Measurements from ENCODE around the gene SLC9A9. TPM values are rescaled to one million over a fixed set of nuclear protein-coding genes. Genes with fewer than 3 reads are reported as not detected.

Gene SLC9A9
- total and polyA plus RNA-seq, 2 of the 8 experiments (the other 6 are each of a cell fraction or from before 2014, with no cell fraction given), result 0.48 to 1.1 TPM

DNA sequence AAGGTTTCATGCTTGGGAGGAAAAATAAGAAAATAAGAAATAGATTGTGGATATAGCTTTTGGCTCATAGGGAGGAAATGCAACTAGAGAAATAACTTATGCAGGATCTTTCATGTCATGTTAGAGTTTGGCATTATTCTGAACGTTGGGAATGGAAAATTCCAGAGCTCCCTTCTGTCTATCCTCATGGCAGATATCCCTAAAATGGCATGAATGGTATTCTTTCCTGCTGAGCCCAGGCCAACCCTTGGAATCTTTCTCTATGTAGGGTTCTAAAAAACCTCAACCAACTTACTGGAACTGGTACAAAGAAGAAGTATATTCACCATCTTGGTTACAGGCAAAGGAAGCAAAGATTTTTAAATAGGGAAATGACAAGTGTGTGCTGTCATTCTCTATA, 516.2 kb downstream of the SLC9A9 start:
- CTCF ChIA-PET (ENCODE audit: partially characterized antibody), result interaction anchor here (1.3 kb wide), 1 partner anchor 178 kb away, joined by 3 read pairs; no protein-coding TSS in a partner anchor

More for the DNA sequence above, 516.2 kb downstream of the SLC9A9 start:
- H3K27ac ChIP-seq (ENCODE audit: low read depth, low read length), result no peak overlapping the region
- no peak overlapping the region for H2BK120ac ChIP-seq (replicated peaks; ENCODE audit: low read depth, low read length)
- no peak overlapping the region for H3K4me2 ChIP-seq (ENCODE audit: insufficient read depth in 1 of 2, low read depth in 2 of 2, low read length in 2 of 2)
- no peak overlapping the region for H2BK5ac ChIP-seq (ENCODE audit: low read depth, low read length)
- H3K14ac ChIP-seq (ENCODE audit: insufficient read length), result no peak overlapping the region
- H2BK12ac ChIP-seq (ENCODE audit: low read depth, low read length), result no peak overlapping the region
- no peak overlapping the region for H3K23ac ChIP-seq (ENCODE audit: insufficient read length)
- no peak overlapping the region for H2BK15ac ChIP-seq (ENCODE audit: low read length)
- 56% methylated on average over 1 of the region's 1 CpG; no CpG with 5 or more reads in 1 of the 2 experiments for WGBS, 2 experiments (ENCODE audit: extremely low coverage in 1 of 2, insufficient coverage in 1 of 2, insufficient read length in 1 of 2, insufficient replicate concordance in 2 of 2, low coverage in 1 of 2, low lambda C conversion rate in 2 of 2, missing lambda C conversion rate in 1 of 2)
- no peak overlapping the region for H3K4me3 ChIP-seq (ENCODE audit: extremely low read depth in 1 of 4, insufficient read depth in 2 of 4, low read depth in 3 of 4, low read length in 4 of 4)
- H4K5ac ChIP-seq (ENCODE audit: insufficient read length, low read depth, low read length), result no peak overlapping the region
- no peaks in the 10 kb centered on the region for H3K79me2 ChIP-seq (ENCODE audit: control insufficient read depth in 1 of 2, insufficient read depth in 2 of 2, low read length in 2 of 2)
- TF ChIP-seq SIX5 (IDR thresholded peaks at IDR 0.05; ENCODE audit: low read depth, low read length) (no peak), KDM1A (IDR thresholded peaks at IDR 0.05; ENCODE audit: borderline replicate concordance, low read length) (no peak), CBX5 (IDR thresholded peaks at IDR 0.05; ENCODE audit: low read depth, low read length) (no peak), NANOG (IDR thresholded peaks at IDR 0.05; ENCODE audit: insufficient read depth, low read depth, low read length, poor library complexity, severe bottlenecking) (no peak)
- H4K8ac ChIP-seq (ENCODE audit: extremely low read depth, insufficient read depth, low read length), result no peak overlapping the region
- H3K4ac ChIP-seq (replicated peaks; ENCODE audit: insufficient read length, low read depth, low read length), result no peak overlapping the region
- no peak for FAIRE-seq
- H3K9me3 ChIP-seq (ENCODE audit: insufficient read depth in 2 of 2, low read depth in 1 of 2, low read length in 1 of 2), result no peaks in the 10 kb centered on the region
- H4K91ac ChIP-seq (replicated peaks; ENCODE audit: insufficient read length, low read length), result no peak overlapping the region
- H2AFZ ChIP-seq (ENCODE audit: low read length), result no peak overlapping the region
- no peak overlapping the region for H2BK20ac ChIP-seq (ENCODE audit: low read length)
- H4K20me1 ChIP-seq (replicated peaks in 1 of 2; ENCODE audit: control insufficient read depth in 1 of 2, insufficient read depth in 2 of 2, low read length in 2 of 2), result no peaks in the 10 kb centered on the region
- H2AK5ac ChIP-seq (ENCODE audit: low read depth, low read length), result no peak overlapping the region
- no peaks in the 10 kb centered on the region for H3K79me1 ChIP-seq (ENCODE audit: low read depth, low read length)
- DNase-seq (ENCODE audit: low read depth in 1 of 2, low spot score in 2 of 2), result no peak
- no peak overlapping the region for H3K56ac ChIP-seq (replicated peaks; ENCODE audit: insufficient read length, low read depth, low read length)
- H3K23me2 ChIP-seq (ENCODE audit: low read depth, low read length), result no peaks in the 10 kb centered on the region
- no peaks in the 10 kb centered on the region for H3K27me3 ChIP-seq (replicated peaks in 1 of 4; ENCODE audit: control insufficient read depth in 3 of 4, extremely low read depth in 1 of 4, insufficient read depth in 3 of 4, low read length in 3 of 4)
- POLR2A ChIA-PET (ENCODE audit: partially characterized antibody), result no interaction called here
- H3K4me1 ChIP-seq (replicated peaks in 1 of 4; ENCODE audit: control insufficient read depth in 3 of 4, insufficient read depth in 4 of 4, low read length in 3 of 4), result peaks cover 0 to 3% (median 0%) of the 10 kb centered on the region in 4 experiments; a peak in 2 of 7 replicates
- no peak overlapping the region for H3K18ac ChIP-seq (ENCODE audit: extremely low read depth, low read length)
- no peak overlapping the region for H3K9ac ChIP-seq (replicated peaks in 1 of 4; ENCODE audit: extremely low read depth in 1 of 4, low read depth in 3 of 4, low read length in 3 of 4)
- H3K36me3 ChIP-seq (ENCODE audit: control insufficient read depth in 2 of 4, insufficient read depth in 4 of 4, low read length in 3 of 4), result no peaks in the 10 kb centered on the region
